OCI-LY3 (cell line): ENCODE results near the gene ADGRV1.

Experiments
- EZH2phosphoT487 ChIP-seq: fragments of 200-600 bp; shearing (Covaris generic); IDR thresholded peaks from 2 replicates; pipeline ENCODE4 v1.6.1; 2018; ENCODE audit warnings: antibody characterized with exemption, mixed run types, low read depth
- TF ChIP-seq, protein P1 (sequence below): fragments of 200-600, 300-600 bp; sonication (generic); IDR thresholded peaks from 2 replicates; pipeline ENCODE4 v1.5.1; 2014; ENCODE audit warnings: antibody characterized with exemption, low read length, low read depth

GRCh38 chr5:90876366-90876765, 317.8 kb downstream of the ADGRV1 start:
- TF ChIP-seq, protein P1, sequence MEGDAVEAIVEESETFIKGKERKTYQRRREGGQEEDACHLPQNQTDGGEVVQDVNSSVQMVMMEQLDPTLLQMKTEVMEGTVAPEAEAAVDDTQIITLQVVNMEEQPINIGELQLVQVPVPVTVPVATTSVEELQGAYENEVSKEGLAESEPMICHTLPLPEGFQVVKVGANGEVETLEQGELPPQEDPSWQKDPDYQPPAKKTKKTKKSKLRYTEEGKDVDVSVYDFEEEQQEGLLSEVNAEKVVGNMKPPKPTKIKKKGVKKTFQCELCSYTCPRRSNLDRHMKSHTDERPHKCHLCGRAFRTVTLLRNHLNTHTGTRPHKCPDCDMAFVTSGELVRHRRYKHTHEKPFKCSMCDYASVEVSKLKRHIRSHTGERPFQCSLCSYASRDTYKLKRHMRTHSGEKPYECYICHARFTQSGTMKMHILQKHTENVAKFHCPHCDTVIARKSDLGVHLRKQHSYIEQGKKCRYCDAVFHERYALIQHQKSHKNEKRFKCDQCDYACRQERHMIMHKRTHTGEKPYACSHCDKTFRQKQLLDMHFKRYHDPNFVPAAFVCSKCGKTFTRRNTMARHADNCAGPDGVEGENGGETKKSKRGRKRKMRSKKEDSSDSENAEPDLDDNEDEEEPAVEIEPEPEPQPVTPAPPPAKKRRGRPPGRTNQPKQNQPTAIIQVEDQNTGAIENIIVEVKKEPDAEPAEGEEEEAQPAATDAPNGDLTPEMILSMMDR = no peak
- TF ChIP-seq EZH2phosphoT487 = no peak
